Loucy (cell line): Measurements from ENCODE around the gene LRRC47.

Experiments used
- H2AFZ ChIP-seq: fragments of 200-600 bp; sonication (generic); 2 replicates; pipeline ENCODE4 v1.6.0; 2016; ENCODE audit warnings: antibody characterized with exemption, mild to moderate bottlenecking, low read length, moderate library complexity
- H3F3A ChIP-seq: fragments of 200-600 bp; 2 replicates; pipeline ENCODE4 v1.6.0; 2016; ENCODE audit warnings: antibody characterized with exemption, low read depth, mild to moderate bottlenecking
- H3K27me3 ChIP-seq: fragments of 200-600 bp; sonication (generic); 2 replicates; pipeline ENCODE4 v1.6.1; 2014; ENCODE audit warnings: low read length, mild to moderate bottlenecking; ENCODE audit not compliant: insufficient read depth, poor library complexity, severe bottlenecking
- H3K36me3 ChIP-seq: fragments of 200-600 bp; sonication (generic); 2 replicates; pipeline ENCODE4 v1.6.1; 2016; ENCODE audit warnings: low read length; ENCODE audit not compliant: insufficient read depth
- H3K4me1 ChIP-seq: fragments of 200-600 bp; sonication (generic); 2 replicates; pipeline ENCODE4 v1.5.1; 2014; ENCODE audit warnings: low read length, mild to moderate bottlenecking; ENCODE audit not compliant: insufficient read depth, poor library complexity, severe bottlenecking
- H3K4me2 ChIP-seq: fragments of 200-600 bp; sonication (generic); 2 replicates; pipeline ENCODE4 v1.6.0; 2014; ENCODE audit warnings: antibody characterized with exemption, low read length, low read depth, mild to moderate bottlenecking; ENCODE audit not compliant: poor library complexity, severe bottlenecking
- H3K4me3 ChIP-seq: fragments of 200-600 bp; sonication (generic); 2 replicates; pipeline ENCODE4 v1.5.1; 2014; ENCODE audit warnings: low read length, mild to moderate bottlenecking, mixed read lengths; ENCODE audit not compliant: poor library complexity, severe bottlenecking
- H3K79me2 ChIP-seq: fragments of 200-600 bp; sonication (generic); 2 replicates; pipeline ENCODE4 v1.6.1; 2014; ENCODE audit warnings: low read length; ENCODE audit not compliant: insufficient read depth
- H3K9ac ChIP-seq: fragments of 200-600 bp; sonication (generic); 2 replicates; pipeline ENCODE4 v1.6.0; 2014; ENCODE audit warnings: mild to moderate bottlenecking, low read depth, low read length, moderate library complexity; ENCODE audit not compliant: poor library complexity, severe bottlenecking
- H3K9me2 ChIP-seq: fragments of 200-600 bp; sonication (generic); replicated peaks from 2 replicates; pipeline ENCODE4 v1.6.1; 2016; ENCODE audit warnings: low read depth, low read length, mixed read lengths
- H3K9me3 ChIP-seq: fragments of 200-600 bp; sonication (generic); 2 replicates; pipeline ENCODE4 v1.6.1; 2014; ENCODE audit warnings: mild to moderate bottlenecking, antibody characterized with exemption, low read length, low read depth; ENCODE audit not compliant: insufficient read depth
- H4K20me1 ChIP-seq: fragments of 200-600 bp; sonication (generic); 2 replicates; pipeline ENCODE4 v1.6.0; 2014; ENCODE audit warnings: antibody characterized with exemption, low read length, mild to moderate bottlenecking; ENCODE audit not compliant: insufficient read depth, poor library complexity, severe bottlenecking
- EZH2phosphoT487 ChIP-seq: fragments of 200-600 bp; IDR thresholded peaks from 2 replicates; pipeline ENCODE4 v1.6.1; 2018; ENCODE audit warnings: antibody characterized with exemption, mild to moderate bottlenecking, moderate library complexity, borderline replicate concordance
- TF ChIP-seq, protein P1 (sequence below): fragments of 200-600 bp; sonication (generic); conservative IDR thresholded peaks from 2 replicates; pipeline ENCODE4 v1.5.1; 2014; ENCODE audit warnings: mild to moderate bottlenecking, antibody characterized with exemption, low read length

The LRRC47 gene

DNA sequence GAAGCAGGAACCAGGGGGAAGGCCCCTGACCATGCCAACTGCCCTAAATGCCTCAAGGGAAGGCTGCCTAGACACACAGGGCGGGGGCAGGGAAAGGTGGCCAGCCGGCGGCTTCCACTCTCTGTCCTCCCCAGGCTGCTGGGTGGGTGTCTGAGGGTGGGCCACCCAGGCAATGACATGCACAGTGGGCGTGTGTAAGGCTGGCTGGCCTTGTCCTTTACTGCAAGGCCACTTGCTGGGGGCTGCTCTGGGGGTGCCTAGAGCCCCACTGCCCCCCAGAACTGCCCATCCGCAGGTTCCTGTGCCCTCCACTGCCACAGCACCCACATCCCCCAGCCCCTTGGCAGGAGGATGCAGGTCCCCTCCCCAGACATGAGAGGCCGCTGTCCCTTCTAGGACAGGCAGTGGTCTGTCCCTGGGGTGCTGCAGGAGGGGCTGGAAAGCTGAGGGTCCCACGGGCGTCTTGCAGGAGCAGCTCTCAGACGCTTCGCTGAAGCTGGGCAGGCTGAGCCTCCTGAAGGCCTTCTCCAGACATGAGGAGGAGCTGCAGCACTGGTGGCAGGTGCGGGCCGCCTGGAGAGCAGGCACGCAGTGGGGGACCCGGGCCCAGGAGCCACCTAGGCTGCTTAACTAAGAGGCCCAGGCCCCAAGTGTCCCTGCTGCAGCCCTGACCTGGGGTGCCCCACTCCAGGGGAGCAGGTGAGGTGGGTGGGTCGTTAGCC lies 34.0 kb downstream of the LRRC47 start:
- no peaks in the 10 kb centered on the region for H3F3A ChIP-seq
- no peak overlapping the region for H3K4me3 ChIP-seq
- no peak overlapping the region for H3K4me2 ChIP-seq
- H3K27me3 ChIP-seq, result no peaks in the 10 kb centered on the region
- H3K4me1 ChIP-seq, result no peaks in the 10 kb centered on the region
- no peak overlapping the region for H3K9ac ChIP-seq
- no peaks in the 10 kb centered on the region for H4K20me1 ChIP-seq
- TF ChIP-seq, protein P1, sequence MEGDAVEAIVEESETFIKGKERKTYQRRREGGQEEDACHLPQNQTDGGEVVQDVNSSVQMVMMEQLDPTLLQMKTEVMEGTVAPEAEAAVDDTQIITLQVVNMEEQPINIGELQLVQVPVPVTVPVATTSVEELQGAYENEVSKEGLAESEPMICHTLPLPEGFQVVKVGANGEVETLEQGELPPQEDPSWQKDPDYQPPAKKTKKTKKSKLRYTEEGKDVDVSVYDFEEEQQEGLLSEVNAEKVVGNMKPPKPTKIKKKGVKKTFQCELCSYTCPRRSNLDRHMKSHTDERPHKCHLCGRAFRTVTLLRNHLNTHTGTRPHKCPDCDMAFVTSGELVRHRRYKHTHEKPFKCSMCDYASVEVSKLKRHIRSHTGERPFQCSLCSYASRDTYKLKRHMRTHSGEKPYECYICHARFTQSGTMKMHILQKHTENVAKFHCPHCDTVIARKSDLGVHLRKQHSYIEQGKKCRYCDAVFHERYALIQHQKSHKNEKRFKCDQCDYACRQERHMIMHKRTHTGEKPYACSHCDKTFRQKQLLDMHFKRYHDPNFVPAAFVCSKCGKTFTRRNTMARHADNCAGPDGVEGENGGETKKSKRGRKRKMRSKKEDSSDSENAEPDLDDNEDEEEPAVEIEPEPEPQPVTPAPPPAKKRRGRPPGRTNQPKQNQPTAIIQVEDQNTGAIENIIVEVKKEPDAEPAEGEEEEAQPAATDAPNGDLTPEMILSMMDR, result no peak
- TF ChIP-seq EZH2phosphoT487, result no peak
- no peaks in the 10 kb centered on the region for H3K9me2 ChIP-seq
- no peaks in the 10 kb centered on the region for H3K9me3 ChIP-seq
- no peaks in the 10 kb centered on the region for H3K36me3 ChIP-seq
- H2AFZ ChIP-seq, result no peak overlapping the region
- no peaks in the 10 kb centered on the region for H3K79me2 ChIP-seq

DNA sequence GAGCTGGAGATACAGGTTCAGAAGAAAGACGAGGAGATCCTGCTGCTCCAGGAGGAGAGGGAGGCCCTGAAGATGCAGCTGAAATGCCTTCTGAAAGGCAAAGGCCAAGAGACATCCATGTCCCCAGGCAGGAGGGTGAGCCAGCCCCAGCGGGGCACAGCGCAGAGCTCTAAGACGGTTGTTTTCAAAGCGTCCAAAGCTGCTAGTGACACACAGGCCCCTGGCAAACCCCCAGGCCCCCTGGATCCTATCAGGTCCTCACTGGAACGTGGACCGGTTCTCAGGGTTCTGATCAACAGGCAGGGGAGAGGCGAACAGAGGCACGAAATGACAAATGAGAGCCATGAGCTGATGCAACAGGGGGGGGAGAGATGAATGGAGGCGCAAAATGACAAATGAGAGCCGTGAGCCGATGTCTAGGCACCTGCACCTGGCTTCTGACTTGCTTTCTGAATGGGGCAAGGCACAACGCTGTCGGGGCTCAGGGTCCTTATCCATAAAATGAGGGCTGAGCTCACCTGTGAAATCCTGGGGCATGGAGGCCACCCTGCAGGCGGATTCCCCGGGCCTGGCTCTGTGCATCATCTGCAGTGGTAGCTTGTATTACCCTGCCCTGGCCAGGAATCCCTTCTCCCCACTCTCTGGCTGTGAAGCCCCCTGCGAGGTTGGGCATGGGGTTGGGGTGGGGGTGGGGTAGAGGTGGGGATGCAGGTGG lies 34.8 kb downstream of the LRRC47 start:
- Histone ChIP-seq H3K9me2 (no peaks in the 10 kb centered on the region), H3K4me1 (no peaks in the 10 kb centered on the region), H3K36me3 (no peaks in the 10 kb centered on the region), H3F3A (no peaks in the 10 kb centered on the region), H3K9ac (no peak overlapping the region), H3K4me2 (no peak overlapping the region), H3K79me2 (no peaks in the 10 kb centered on the region), H2AFZ (no peak overlapping the region), H3K27me3 (no peaks in the 10 kb centered on the region), H3K4me3 (no peak overlapping the region), H3K9me3 (no peaks in the 10 kb centered on the region), H4K20me1 (no peaks in the 10 kb centered on the region)
- TF ChIP-seq EZH2phosphoT487, result no peak
- TF ChIP-seq, protein P1, result no peak

DNA sequence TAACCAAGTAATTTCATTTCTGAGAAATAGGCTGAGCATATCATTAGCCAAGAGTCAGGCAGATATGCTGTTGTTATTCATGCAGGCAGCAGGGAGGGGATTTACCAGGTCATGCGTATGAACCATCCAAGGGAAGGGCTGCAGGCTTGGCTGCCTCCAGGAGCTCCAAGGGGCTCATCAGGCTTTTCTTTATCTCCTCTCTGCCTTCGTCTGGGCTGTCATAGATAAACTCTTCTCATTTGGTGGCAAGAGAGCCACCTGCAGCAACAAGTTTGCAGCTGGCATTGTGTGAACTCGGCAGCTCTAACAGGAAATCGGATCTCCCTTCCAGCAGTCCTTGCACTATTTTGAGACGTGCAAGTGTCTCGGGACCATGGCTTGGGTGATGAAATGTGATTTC lies 36.5 kb downstream of the LRRC47 start:
- Histone ChIP-seq H3K36me3 (no peaks in the 10 kb centered on the region), H3K27me3 (no peaks in the 10 kb centered on the region), H3K4me3 (no peak overlapping the region), H3K9me3 (no peaks in the 10 kb centered on the region), H3K4me1 (no peaks in the 10 kb centered on the region), H3K9ac (no peak overlapping the region), H3K9me2 (no peaks in the 10 kb centered on the region), H3K4me2 (no peak overlapping the region), H4K20me1 (no peaks in the 10 kb centered on the region), H3F3A (no peaks in the 10 kb centered on the region), H2AFZ (no peak overlapping the region), H3K79me2 (no peaks in the 10 kb centered on the region)
- TF ChIP-seq, protein P1, result no peak
- no peak for TF ChIP-seq EZH2phosphoT487
